ENCODE results near the gene SYT14.

The SYT14 gene

DNA sequence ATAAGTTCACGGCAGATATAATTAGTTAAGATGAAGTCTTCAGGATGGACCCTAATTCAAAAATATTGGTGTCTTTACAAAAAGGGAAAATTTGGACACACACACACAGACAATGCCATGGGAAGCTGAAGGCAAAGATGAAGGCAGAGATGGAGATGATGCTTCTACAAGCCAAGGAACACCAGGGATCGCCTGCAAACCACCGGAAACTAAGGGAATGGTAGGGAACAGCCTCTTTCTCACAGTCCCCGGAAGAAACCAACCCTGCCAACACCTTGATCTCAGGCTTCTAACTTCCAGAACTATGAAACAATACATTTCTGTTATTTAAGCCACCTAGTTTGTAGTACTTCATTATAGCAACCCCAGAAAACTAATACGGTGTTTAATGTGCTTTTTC is 279.5 kb downstream of the SYT14 start:
- DNase-seq, result no peak

DNA sequence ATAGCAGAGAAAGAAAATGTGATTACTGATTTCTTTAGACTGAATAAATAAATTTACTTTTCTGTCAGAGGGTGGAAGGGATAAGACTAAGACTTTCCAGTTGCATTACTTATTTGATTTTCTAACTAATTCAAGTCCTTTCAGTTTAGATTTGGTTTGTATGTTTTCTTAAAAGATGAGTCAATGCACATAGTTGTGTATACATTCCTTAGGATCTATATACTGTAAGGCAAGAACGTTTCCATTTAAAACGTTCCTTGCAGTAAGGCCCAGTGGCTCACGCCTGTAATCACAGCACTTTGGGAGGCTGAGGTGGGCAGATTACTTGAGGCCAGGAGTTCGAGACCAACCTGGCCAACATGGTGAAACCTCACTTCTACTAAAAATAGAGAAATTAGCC is 280.0 kb downstream of the SYT14 start:
- no peak for DNase-seq

All from cortex of kidney (tissue), 1 donor.